Liver (tissue), 9 donors: ENCODE results near the gene PITPNM3. TPM values are rescaled to one million over a fixed set of nuclear protein-coding genes. Genes with fewer than 3 reads are reported as not detected.

Experiments
- DNase-seq: peaks from one replicate; pipeline ENCODE4 v3.0.0-alpha.2; 2017; ENCODE audit warnings: low spot score
- H3K27ac ChIP-seq, 2 donors: one replicate each; pipeline ENCODE4 v1.7.0; 2013; ENCODE audit warnings: inconsistent platforms in 2 of 2, low read length in 2 of 2, control low read depth in 1 of 2, low read depth in 1 of 2, mild to moderate bottlenecking in 1 of 2
- H3K27me3 ChIP-seq, 4 donors: one replicate each; pipeline versions ENCODE4 v1.6.1 to v1.7.0; 2013; ENCODE audit warnings: low read length in 3 of 4, inconsistent platforms in 1 of 4, mild to moderate bottlenecking in 1 of 4, moderate library complexity in 1 of 4; ENCODE audit not compliant: control insufficient read depth in 4 of 4, insufficient read depth in 4 of 4
- H3K36me3 ChIP-seq, 4 donors: one replicate each; pipeline versions ENCODE4 v1.6.1 to v1.7.0; 2013; ENCODE audit warnings: low read length in 3 of 4, mild to moderate bottlenecking in 3 of 4, low read depth in 1 of 4, moderate library complexity in 1 of 4; ENCODE audit not compliant: control insufficient read depth in 4 of 4, insufficient read depth in 3 of 4
- H3K4me1 ChIP-seq, 4 donors: one replicate each; pipeline versions ENCODE4 v1.6.1 to v1.7.0; 2013; ENCODE audit warnings: low read length in 3 of 4, mild to moderate bottlenecking in 3 of 4, moderate library complexity in 1 of 4; ENCODE audit not compliant: control insufficient read depth in 4 of 4, insufficient read depth in 4 of 4
- H3K4me3 ChIP-seq, 3 donors: one replicate each; pipeline versions ENCODE4 v1.6.1 to v1.7.0; 2013; ENCODE audit warnings: low read length in 3 of 3, control low read depth in 1 of 3, low read depth in 1 of 3, mild to moderate bottlenecking in 1 of 3
- H3K9ac ChIP-seq, 2 donors: one replicate each; pipeline ENCODE4 v1.7.0; 2013; ENCODE audit warnings: low read length in 2 of 2, mild to moderate bottlenecking in 2 of 2, moderate library complexity in 2 of 2, control low read depth in 1 of 2, low read depth in 1 of 2
- H3K9me3 ChIP-seq, 4 donors: one replicate each; pipeline versions ENCODE4 v1.6.1 to v1.7.0; 2013; ENCODE audit warnings: low read length in 3 of 4; ENCODE audit not compliant: control insufficient read depth in 4 of 4
- CTCF ChIP-seq: fragments of 150-350 bp; IDR thresholded peaks from 2 replicates; pipeline ENCODE4 v1.5.1; 2017; ENCODE audit warnings: improper control_type of control experiment, low read depth, low read length; ENCODE audit not compliant: missing input control
- FOXA1 ChIP-seq: IDR thresholded peaks from 2 replicates; pipeline ENCODE4 v1.6.1; 2016; ENCODE audit warnings: antibody characterized with exemption
- FOXA2 ChIP-seq: IDR thresholded peaks from 2 replicates; pipeline ENCODE4 v1.6.1; 2016; ENCODE audit warnings: antibody characterized with exemption
- GABPA ChIP-seq, 2 donors: IDR thresholded peaks in 1 of 2; conservative IDR thresholded peaks in 1 of 2; 2 replicates each; pipeline ENCODE4 v1.6.1; 2016; ENCODE audit warnings: antibody characterized with exemption in 2 of 2, mild to moderate bottlenecking in 1 of 2, moderate library complexity in 1 of 2
- HNF4A ChIP-seq, 2 donors: conservative IDR thresholded peaks; 2 replicates each; pipeline ENCODE4 v1.6.1; 2016; ENCODE audit warnings: antibody characterized with exemption in 2 of 2, mild to moderate bottlenecking in 2 of 2
- HNF4G ChIP-seq: IDR thresholded peaks from 2 replicates; pipeline ENCODE4 v1.6.1; 2016; ENCODE audit warnings: antibody characterized with exemption
- JUND ChIP-seq, 2 donors: IDR thresholded peaks; 2 replicates each; pipeline ENCODE4 v1.6.1; 2016; ENCODE audit warnings: antibody characterized with exemption in 2 of 2
- MAX ChIP-seq: IDR thresholded peaks from 2 replicates; pipeline ENCODE4 v1.6.1; 2016; ENCODE audit warnings: antibody characterized with exemption
- NR2F2 ChIP-seq: IDR thresholded peaks from 2 replicates; pipeline ENCODE4 v1.6.1; 2016; ENCODE audit warnings: antibody characterized with exemption
- RAD21 ChIP-seq, 2 donors: IDR thresholded peaks; 2 replicates each; pipeline ENCODE4 v1.6.1; 2016; ENCODE audit warnings: antibody characterized with exemption in 2 of 2, mild to moderate bottlenecking in 2 of 2
- RXRA ChIP-seq, 2 donors: IDR thresholded peaks; 2 replicates each; pipeline ENCODE4 v1.6.1; 2017 to 2018; ENCODE audit warnings: antibody characterized with exemption in 2 of 2, mild to moderate bottlenecking in 1 of 2
- SP1 ChIP-seq: IDR thresholded peaks from 2 replicates; pipeline ENCODE4 v1.6.1; 2018; ENCODE audit warnings: antibody characterized with exemption, mild to moderate bottlenecking
- TAF1 ChIP-seq: conservative IDR thresholded peaks from 2 replicates; pipeline ENCODE4 v1.6.1; 2016; ENCODE audit warnings: antibody characterized with exemption, mild to moderate bottlenecking
- YY1 ChIP-seq: IDR thresholded peaks from 2 replicates; pipeline ENCODE4 v1.6.1; 2016; ENCODE audit warnings: antibody characterized with exemption, mild to moderate bottlenecking
- ZBTB33 ChIP-seq: IDR thresholded peaks from 2 replicates; pipeline ENCODE4 v1.6.1; 2016; ENCODE audit warnings: antibody characterized with exemption
- WGBS: extraction: QIAGEN DNeasy Blood & Tissue Kit; methylation state at CpG from one replicate; pipeline ENCODE4 v1.1.7; 2013; 5-methylcytosine and 5-hydroxymethylcytosine counted together
- polyA plus RNA-seq, 2 donors: library from polyadenylated mRNA; stranded (reverse) in 1 of 2; unstranded in 1 of 2; fragments of 200-250 nt in 1 of 2; fragments of >200 nt in 1 of 2; fragmentation: Nextera tagmentation in 1 of 2; extraction: Ambion mirVana in 1 of 2; gene quantifications; one replicate each; pipeline versions ENCODE4 v1.2.1 to v1.2.3, GENCODE V29; 2013 to 2015
- total RNA-seq, 2 donors: library from RNA; depleted of rRNA; stranded (reverse); fragments of >200 nt; gene quantifications; one replicate each; pipeline ENCODE4 v1.2.3, GENCODE V29; 2014
- TF ChIP-seq, protein P1 (sequence below): IDR thresholded peaks from 2 replicates; pipeline ENCODE4 v1.6.1; 2016; ENCODE audit warnings: antibody characterized with exemption
- donor health status: healthy.
- donor health status: healthy.
- donor health status: healthy.
- donor health status: healthy.
- donor health status: healthy.

PITPNM3 gene
- total and polyA plus RNA-seq, 4 donors, result 1.5 to 5.0 (median 1.8) TPM

DNA sequence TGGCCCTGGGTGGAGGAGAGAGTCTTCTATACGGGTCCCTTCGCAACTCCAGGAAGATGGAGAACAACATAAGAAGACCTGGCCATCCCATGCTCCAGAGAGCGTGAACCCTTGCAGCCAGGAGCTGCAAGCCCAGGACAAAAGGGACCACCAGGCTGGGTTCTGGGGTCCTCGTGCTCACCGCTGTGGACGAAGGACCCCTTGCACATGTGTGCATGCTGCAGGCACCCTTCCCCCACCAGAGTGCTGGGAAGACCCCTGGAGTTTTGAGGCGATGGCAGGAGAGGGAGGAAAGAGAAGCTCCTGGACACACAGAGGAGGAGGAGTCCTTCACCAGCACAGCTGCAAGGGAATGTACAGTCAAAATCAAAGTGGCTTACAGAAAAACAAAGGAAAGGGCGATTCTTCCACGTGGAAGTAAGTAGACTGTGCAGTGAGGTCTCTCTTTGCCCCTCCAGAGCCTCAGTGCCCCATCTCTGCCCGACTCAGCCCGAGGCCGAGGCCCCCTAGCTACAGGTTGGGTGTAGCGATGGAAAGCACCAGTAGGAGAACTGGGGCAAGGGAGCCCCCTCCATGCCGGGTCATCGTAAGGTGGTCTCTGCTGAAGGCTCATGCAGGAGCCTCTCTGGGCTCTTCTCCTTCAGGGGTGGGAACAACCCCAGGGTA, 60.8 kb downstream of the PITPNM3 start:
- TF ChIP-seq SP1 (no peak), YY1 (no peak), HNF4A (conservative IDR thresholded peaks at IDR 0.05) (no peak), FOXA1 (no peak)
- DNase-seq, result no peak
- Histone ChIP-seq H3K4me1 (peaks cover 0 to 11% (median 3%) of the 10 kb centered on the region in 4 donors), H3K9me3 (no peaks in the 10 kb centered on the region), H3K4me3 (no peak overlapping the region), H3K9ac (no peak overlapping the region), H3K36me3 (no peaks in the 10 kb centered on the region), H3K27me3 (no peaks in the 10 kb centered on the region), H3K27ac (no peak overlapping the region)
- WGBS, result 62% methylated on average over 15 of the region's 15 CpGs

DNA sequence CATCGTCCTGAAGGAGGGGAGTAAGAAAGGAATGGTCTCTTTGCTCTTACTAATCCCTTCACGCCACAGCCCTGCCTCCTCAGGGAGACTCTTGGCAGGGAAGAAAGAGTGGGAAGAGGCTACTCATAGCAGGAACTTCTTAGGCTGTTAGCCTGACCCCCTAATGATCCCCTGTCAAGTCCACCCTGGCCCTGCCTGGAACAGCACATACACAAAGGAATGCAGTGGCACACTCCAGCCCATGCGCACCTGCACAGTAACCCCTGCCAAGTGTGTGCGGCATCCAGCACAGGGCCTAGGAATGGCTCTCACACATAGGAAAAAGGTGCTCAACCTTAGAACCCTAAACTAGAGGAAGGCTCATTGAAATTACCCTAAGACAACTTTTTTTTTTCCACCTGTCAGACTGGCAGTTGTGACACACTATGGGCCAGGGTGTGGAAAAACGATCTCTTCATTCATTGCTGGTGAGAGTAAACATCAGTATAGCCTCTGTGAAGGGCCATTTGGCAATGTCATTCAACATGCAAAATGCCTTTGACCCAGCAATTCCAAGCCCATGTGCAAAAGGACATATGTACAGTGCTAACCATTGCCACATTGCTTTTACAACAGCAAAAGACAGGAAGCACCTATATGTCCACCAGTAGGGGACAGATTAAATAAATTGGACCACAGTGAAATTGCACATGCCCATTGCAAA, 62.0 kb downstream of the PITPNM3 start:
- 77% methylated on average over 5 of the region's 5 CpGs for WGBS
- Histone ChIP-seq H3K27ac (no peak overlapping the region), H3K9me3 (no peaks in the 10 kb centered on the region), H3K9ac (no peak overlapping the region), H3K4me1 (peaks cover 0 to 11% (median 3%) of the 10 kb centered on the region in 4 donors), H3K36me3 (no peaks in the 10 kb centered on the region), H3K27me3 (no peaks in the 10 kb centered on the region), H3K4me3 (no peak overlapping the region)
- DNase-seq, result no peak
- TF ChIP-seq MAX, result no peak

GRCh38 chr17:6492892-6493674, 63.3 kb downstream of the PITPNM3 start:
- no peak for DNase-seq
- Histone ChIP-seq H3K36me3 (no peaks in the 10 kb centered on the region), H3K4me1 (peaks cover 0 to 11% (median 3%) of the 10 kb centered on the region in 4 donors), H3K27me3 (no peaks in the 10 kb centered on the region), H3K9ac (no peak overlapping the region), H3K4me3 (no peak overlapping the region), H3K27ac (no peak overlapping the region), H3K9me3 (no peaks in the 10 kb centered on the region)
- no peak for TF ChIP-seq RAD21 (IDR thresholded peaks at IDR 0.05)
- TF ChIP-seq HNF4A (conservative IDR thresholded peaks at IDR 0.05), result no peak
- TF ChIP-seq RXRA (IDR thresholded peaks at IDR 0.05), result peak in 1 of 2 donors; percentile 27
- TF ChIP-seq, protein P1, sequence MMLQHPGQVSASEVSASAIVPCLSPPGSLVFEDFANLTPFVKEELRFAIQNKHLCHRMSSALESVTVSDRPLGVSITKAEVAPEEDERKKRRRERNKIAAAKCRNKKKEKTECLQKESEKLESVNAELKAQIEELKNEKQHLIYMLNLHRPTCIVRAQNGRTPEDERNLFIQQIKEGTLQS, result no peak
- no peak for TF ChIP-seq SP1
- TF ChIP-seq JUND (IDR thresholded peaks at IDR 0.05), result no peak
- TF ChIP-seq GABPA (IDR thresholded peaks at IDR 0.05 in 1 of 2, conservative IDR thresholded peaks at IDR 0.05 in 1 of 2), result no peak
- TF ChIP-seq ZBTB33, result no peak
- no peak for TF ChIP-seq FOXA2
- TF ChIP-seq CTCF, result no peak
- peak; percentile 93 for TF ChIP-seq NR2F2
- TF ChIP-seq HNF4G, result no peak
- no peak for TF ChIP-seq TAF1
- WGBS, result 67% methylated on average over 4 of the region's 4 CpGs
